H7 (cell line): ENCODE results near the gene EYA4. TPM values are rescaled to one million over a fixed set of nuclear protein-coding genes. Genes with fewer than 3 reads are reported as not detected.
A peak's percentile ranks its signal among the peaks of the same experiment; 100 is the strongest.

ENCODE experiments used
- DNase-seq: peaks from one replicate; pipeline ENCODE4 v3.0.0; 2012
- H3K27me3 ChIP-seq: 2 replicates; pipeline ENCODE4 v1.6.0; 2011; ENCODE audit warnings: mild to moderate bottlenecking, low read length; ENCODE audit not compliant: control insufficient read depth, insufficient read depth
- H3K36me3 ChIP-seq: replicated peaks from 2 replicates; pipeline ENCODE4 v1.5.1; 2011; ENCODE audit warnings: low read length; ENCODE audit not compliant: control insufficient read depth, insufficient read depth
- H3K4me3 ChIP-seq: 2 replicates; pipeline ENCODE4 v1.5.1; 2011; ENCODE audit warnings: low read depth, mild to moderate bottlenecking, control low read depth, low read length, moderate library complexity; ENCODE audit not compliant: insufficient read depth
- total RNA-seq: library from RNA; depleted of rRNA; stranded (reverse); fragments of >200 nt; shearing (Covaris generic); gene quantifications from 2 replicates; pipeline ENCODE4 v1.2.3, GENCODE V29; 2014

The EYA4 gene
- total RNA-seq, 1 experiment from 2014 or later = 0.10 TPM

DNA sequence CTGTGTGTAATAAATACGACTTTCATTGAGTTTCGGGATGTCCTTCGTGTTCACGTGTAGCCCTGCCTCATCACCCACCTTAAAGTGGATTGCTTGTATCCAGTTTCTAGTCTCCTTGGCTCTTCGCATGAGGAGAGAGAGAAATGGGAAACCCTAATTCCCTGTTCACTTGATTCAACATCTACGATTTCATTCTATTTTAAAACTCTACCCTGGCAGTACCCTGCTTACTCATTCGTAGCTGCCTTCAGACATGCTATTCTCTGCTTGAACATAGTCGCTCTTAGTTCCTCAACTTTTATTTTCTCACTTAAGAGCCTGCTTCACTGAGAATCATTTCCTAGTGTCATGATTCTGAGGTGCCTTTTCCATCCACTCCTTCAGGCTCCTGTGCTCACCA, 163.6 kb downstream of the EYA4 start:
- no peaks in the 10 kb centered on the region for H3K36me3 ChIP-seq
- no peak overlapping the region for H3K4me3 ChIP-seq
- no peak for DNase-seq
- no peaks in the 10 kb centered on the region for H3K27me3 ChIP-seq

DNA sequence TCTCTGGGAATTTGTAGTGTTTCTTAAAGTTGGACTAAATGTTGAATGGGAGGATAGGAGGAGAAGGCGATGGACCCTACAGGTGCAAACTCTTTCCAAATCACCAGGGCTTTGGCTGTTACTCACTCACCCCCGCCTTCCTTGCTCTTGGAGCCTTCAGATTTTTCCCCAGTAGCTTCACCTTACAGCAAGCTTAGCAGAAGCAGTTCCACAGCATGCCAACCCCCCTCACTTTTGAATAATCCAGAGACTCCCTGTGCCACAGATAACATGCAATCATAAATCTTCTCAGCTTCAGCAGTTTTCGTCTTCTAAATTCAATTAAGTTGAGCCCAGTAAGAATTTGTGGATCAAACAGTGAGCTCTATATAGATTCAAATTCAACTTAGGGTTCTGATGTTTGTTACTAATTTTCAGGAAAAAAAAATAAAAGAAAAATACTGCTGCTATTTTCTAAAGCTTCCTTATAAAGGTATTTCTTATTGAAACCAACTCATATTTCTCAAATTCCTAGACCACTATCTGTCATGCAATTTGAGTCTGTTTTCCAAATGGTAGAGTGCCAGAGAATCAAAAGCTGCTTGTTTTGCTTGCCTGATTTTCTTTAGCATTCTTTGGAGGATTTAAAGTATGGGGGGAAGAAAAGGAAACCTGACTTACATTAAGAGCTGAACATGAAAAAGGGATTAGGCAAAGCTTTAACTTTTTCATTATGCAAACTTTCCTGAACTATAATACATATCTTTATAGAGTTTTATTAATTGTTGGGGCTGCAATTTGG, 166.4 kb downstream of the EYA4 start:
- Histone ChIP-seq H3K36me3 (no peaks in the 10 kb centered on the region), H3K27me3 (no peaks in the 10 kb centered on the region), H3K4me3 (no peak overlapping the region)
- DNase-seq = no peak

DNA sequence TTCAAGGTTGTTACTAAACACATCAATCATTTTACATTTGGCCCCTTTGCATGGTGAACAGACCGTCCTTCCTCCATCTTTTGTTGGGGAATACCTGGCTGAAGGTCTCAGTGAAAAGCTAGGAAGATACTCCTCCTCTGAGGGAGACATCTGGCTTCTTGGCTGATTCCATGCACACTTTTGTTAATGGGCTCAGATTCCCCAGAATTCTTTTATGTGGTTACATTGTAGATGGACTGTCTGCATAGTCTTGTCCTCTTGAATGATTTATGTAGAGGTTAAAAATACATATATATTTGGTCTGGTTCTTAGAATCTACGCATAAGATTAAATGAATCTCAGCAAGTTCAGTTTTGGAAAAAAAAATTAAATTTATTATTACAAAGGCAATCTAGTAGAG, 167.0 kb downstream of the EYA4 start:
- no peak for DNase-seq
- Histone ChIP-seq H3K36me3 (no peaks in the 10 kb centered on the region), H3K27me3 (no peaks in the 10 kb centered on the region), H3K4me3 (no peak overlapping the region)

DNA sequence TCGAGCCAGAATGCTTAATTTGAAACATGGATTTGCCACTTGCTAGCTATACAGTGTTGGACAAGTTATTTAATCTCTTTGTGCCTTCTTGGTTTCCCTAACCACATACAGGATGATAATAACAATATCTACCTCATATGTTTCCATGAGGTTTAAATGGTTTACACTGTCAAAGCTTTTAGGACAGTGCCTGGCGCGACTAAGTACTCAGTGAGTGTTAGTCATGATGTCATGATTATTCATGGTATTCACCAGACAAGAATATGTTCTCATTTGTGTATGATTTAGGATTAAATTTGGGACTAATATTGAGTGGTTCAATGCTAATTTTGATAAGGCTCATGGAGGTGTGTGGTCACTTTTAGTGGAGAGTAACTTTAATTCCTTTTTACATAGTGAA, 167.4 kb downstream of the EYA4 start:
- Histone ChIP-seq H3K27me3 (no peaks in the 10 kb centered on the region), H3K4me3 (no peak overlapping the region), H3K36me3 (no peaks in the 10 kb centered on the region)
- DNase-seq = no peak

DNA sequence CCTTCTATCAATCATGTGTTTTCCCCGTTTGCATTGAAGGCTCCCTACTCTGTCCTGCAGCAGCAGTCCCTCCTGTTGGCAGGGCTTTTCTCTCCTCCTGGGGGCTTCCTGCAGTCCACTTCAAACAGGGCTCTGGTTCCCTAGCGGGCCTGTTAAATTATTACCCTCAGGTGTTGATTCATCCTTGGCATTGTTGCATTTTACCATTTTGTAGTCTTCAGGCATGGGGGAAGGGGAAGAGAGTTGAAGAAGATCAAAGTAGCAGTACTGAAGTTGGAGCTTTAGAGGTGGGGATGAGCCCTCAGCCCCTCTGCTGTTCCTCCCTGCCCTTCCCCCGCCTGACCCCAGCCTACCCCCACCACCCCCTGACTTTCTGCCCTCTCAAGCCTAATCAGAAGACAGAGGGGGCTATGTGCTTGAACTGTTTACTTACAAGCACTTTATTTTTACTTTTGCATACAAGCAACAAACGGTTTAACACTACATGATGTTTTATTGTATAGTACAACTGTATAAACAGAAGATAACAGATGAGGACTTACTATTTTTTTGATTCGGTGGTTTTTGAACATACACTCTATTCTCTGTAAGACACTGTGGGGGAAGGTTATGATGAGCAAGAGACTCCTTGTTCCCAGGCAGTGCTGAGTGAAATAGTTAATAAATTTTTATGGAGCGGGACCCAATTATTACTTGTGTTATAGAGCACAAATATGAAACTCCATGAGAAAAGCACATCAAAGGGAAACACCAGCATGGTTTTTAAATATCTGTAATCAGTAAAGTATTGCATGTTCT, 169.7 kb downstream of the EYA4 start:
- Histone ChIP-seq H3K36me3 (no peaks in the 10 kb centered on the region), H3K4me3 (no peak overlapping the region)
- peak; percentile 50 for DNase-seq

DNA sequence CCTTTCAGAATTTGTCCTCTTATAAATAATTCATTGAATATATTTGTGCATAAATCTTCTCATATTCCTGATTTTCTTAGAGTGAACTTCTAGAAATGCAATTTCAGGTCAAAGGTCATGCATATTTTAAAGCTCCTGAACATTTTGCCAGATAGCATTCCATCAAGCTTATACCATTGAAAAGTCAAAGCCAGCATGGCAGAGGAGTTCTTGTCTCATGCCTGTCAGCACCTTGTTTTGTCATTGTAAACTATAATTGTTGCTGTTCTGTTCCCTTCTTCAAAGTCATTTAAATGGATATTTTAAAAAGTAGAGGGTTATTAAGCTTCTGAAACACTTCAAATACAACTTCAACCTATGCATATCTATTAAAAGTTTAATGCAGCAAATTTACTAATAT, 170.6 kb downstream of the EYA4 start:
- DNase-seq = no peak
- Histone ChIP-seq H3K36me3 (no peaks in the 10 kb centered on the region), H3K4me3 (no peak overlapping the region), H3K27me3 (no peaks in the 10 kb centered on the region)

More for the DNA sequence above, 169.7 kb downstream of the EYA4 start:
- no peaks in the 10 kb centered on the region for H3K27me3 ChIP-seq

DNA sequence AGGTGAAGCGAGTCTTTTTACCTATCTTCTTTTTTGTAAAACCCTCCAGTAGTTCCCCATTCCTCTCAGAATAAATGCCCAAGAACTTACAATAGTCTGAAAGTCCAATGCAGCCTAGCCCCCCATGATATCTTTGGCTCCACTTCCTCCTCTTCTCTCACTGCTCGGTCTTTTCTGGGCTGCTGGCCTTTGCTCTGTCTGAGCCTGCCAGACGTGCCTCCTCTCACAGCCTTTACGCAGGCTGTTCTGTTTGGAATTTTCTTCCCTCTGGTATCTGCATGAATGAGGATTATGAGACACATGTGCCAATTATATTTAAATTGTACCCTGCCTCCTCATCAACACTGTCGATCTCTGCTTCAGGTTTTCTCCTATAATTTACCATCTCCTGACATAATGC, 174.1 kb downstream of the EYA4 start:
- Histone ChIP-seq H3K27me3 (no peaks in the 10 kb centered on the region), H3K36me3 (no peaks in the 10 kb centered on the region), H3K4me3 (no peak overlapping the region)
- DNase-seq = no peak

DNA sequence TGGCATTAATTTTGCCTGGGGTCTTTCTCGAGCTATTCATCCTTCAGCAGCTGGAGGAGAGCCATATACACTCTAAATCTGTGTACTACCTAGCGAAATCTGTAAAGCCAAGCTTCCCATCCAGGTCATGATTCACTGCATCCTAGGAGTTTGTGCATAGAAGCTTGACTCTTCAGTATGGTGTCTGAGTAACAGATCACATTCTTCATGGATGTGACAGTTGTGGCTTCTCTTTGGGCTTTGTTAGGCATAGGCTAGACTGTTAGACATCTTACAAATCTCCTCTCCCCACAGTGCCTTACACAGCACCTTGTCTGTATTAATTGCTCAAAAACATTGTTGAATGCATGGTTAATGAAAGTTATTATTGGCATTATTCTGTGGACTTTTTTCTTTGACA, 177.0 kb downstream of the EYA4 start:
- DNase-seq = no peak
- Histone ChIP-seq H3K27me3 (no peaks in the 10 kb centered on the region), H3K4me3 (no peak overlapping the region), H3K36me3 (no peaks in the 10 kb centered on the region)

DNA sequence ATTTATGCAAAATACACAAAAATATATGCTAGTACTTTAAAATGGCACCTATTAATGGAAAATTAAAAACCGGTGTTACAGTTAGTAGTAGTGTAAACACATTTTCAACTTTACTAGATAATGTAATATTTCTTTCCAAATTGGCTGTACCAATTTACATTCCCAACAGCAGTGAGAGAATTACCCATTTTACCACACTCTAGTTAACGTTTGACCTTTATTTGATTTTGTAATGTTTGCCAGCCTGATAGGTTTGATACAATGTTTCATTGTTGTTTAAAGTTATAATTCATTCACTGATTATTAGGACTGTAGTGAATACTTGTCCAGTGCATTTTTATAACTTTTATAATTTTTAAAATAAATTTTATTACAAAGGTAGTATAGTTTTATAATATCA, 182.1 kb downstream of the EYA4 start:
- DNase-seq = no peak
- Histone ChIP-seq H3K36me3 (no peaks in the 10 kb centered on the region), H3K4me3 (no peak overlapping the region)

DNA sequence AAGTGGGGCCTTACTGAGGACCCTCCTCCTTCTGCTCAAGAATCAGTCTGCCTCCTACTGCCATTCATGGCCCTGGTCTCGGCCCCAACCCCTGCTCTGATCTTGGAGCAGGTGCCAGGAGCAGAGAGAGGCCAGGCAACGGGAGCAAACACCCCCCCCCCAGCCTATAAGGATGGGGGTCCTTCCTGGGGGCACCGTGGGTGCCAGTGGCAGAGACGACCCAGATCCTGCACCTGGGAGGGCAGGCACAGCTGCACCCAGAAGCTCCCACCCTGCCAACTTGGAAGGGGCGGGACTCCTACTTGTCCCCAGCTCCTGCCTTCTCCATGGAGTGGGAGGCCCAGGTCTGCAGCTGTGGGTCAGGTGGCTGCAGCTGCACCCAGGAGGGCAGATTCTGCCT, 183.2 kb downstream of the EYA4 start:
- Histone ChIP-seq H3K36me3 (no peaks in the 10 kb centered on the region), H3K4me3 (no peak overlapping the region), H3K27me3 (no peaks in the 10 kb centered on the region)
- DNase-seq = no peak

More for the DNA sequence above, 182.1 kb downstream of the EYA4 start:
- H3K27me3 ChIP-seq = no peaks in the 10 kb centered on the region

DNA sequence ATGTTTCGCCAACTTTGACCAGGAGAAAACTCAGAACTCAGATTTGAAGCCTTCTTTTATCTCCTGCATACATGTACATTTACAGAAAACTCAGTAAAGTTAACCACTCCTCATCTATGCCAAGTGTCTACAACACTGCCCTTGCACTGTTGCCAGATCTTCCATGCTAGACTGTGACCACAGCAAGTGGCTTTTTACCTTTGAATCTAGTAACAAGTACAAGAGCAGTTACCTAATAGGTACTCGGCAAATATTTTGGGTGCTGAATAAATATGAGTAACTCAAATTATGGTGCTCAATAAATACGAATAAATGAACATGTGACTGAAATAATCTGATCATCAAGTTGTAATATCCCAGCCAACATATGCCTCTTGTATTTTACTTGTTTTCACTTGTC, 184.9 kb downstream of the EYA4 start:
- DNase-seq = no peak
- H3K4me3 ChIP-seq = no peak overlapping the region
- H3K27me3 ChIP-seq = no peaks in the 10 kb centered on the region
- no peaks in the 10 kb centered on the region for H3K36me3 ChIP-seq

DNA sequence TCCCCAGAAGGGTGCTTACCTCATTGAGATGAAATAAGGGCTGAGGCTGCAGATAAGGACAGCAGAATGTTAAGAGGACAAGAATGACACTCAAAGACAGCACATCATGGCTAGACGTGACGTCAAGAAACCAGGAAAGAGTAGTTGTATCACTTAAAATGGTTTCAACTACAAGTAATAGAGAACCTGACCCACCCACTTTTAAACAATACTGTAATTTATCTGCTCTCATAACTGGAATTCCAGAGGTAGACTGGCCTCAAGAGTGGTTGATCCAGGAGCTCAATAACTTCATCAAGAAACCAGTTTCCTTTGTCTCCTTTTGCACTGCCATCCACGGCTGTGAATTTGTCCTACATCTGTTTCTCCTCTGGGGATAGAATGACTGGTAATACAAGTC, 187.1 kb downstream of the EYA4 start:
- Histone ChIP-seq H3K27me3 (no peaks in the 10 kb centered on the region), H3K36me3 (no peaks in the 10 kb centered on the region), H3K4me3 (no peak overlapping the region)
- DNase-seq = no peak

DNA sequence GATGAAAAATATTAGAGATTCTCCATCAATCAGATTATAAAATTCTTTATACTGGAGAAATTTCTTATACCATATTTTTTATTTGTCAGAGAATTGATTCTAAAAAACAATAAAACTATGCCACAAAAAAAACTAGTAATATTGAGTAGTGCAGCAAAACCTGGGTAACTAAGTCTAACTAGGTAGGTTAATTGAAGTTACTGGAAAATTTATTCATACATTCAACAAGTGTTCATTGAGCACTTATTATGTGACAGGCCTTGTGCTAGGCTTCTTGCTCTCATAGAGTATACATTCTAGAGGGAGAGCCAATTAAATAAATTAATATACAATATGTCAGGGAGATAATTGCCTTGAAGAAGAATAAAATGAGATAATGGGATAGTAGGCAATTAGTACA, 189.4 kb downstream of the EYA4 start:
- DNase-seq = no peak
- Histone ChIP-seq H3K27me3 (no peaks in the 10 kb centered on the region), H3K36me3 (no peaks in the 10 kb centered on the region), H3K4me3 (no peak overlapping the region)

DNA sequence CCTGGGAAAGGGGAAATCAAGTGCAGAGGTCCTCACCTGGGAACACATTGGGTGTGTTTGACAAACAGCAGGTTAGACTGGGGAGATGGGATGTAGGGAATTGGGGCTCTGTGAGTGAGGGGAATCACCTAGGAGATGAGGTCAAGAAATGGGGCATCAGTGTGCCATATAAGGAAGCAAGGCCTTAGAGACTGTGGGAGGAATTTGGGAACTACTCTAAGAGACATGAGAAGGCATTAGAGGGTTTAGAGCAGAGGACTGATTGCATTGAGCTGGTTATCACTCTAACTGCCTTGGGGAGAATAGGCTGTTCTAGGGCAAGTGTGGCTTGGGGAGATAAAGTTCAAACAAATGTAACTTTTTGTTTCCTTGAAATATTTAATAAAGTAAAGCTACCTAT, 189.9 kb downstream of the EYA4 start:
- DNase-seq = no peak
- H3K27me3 ChIP-seq = no peaks in the 10 kb centered on the region
- no peaks in the 10 kb centered on the region for H3K36me3 ChIP-seq
- no peak overlapping the region for H3K4me3 ChIP-seq
